Measurements from ENCODE around the gene TRIM44.
A peak's percentile ranks its signal among the peaks of the same experiment; 100 is the strongest.
"Not testable (repeated sequence)": the region's sequence is repeated elsewhere in the genome, so short reads cannot be mapped to it uniquely, and the experiment has no call there.

The TRIM44 gene

GRCh38 chr11:35711173-35711910, 48.8 kb downstream of the TRIM44 start:
- no peak for DNase-seq
- intact Hi-C loops (cut with DNase I), result no loop called here

GRCh38 chr11:35711924-35712323, 49.3 kb downstream of the TRIM44 start:
- intact Hi-C loops (cut with DNase I), result no loop called here
- no peak for DNase-seq

GRCh38 chr11:35712533-35712932, 50.0 kb downstream of the TRIM44 start:
- intact Hi-C loops (cut with DNase I), result no loop called here
- no peak for DNase-seq

- intact Hi-C loops (cut with DNase I), result no loop called here
- peak in 1 of 10 donors; percentile 43 for DNase-seq
Observed at GRCh38 chr11:35714882-35715627, 52.5 kb downstream of the TRIM44 start.

GRCh38 chr11:35715677-35716076, 53.1 kb downstream of the TRIM44 start:
- DNase-seq; intact Hi-C loops (cut with DNase I): not testable (repeated sequence)

- intact Hi-C loops (cut with DNase I), result no loop called here
- no peak for DNase-seq
Observed at GRCh38 chr11:35717043-35717442, 54.5 kb downstream of the TRIM44 start.

GRCh38 chr11:35717520-35717919, 54.9 kb downstream of the TRIM44 start:
- intact Hi-C loops (cut with DNase I), result no loop called here

GRCh38 chr11:35721651-35722282, 59.2 kb downstream of the TRIM44 start:
- DNase-seq, result no peak
- intact Hi-C loops (cut with DNase I), result no loop called here

More at GRCh38 chr11:35717520-35717919, 54.9 kb downstream of the TRIM44 start:
- no peak for DNase-seq

GRCh38 chr11:35722641-35723040, 60.1 kb downstream of the TRIM44 start:
- no peak for DNase-seq
- intact Hi-C loops (cut with DNase I), result no loop called here

- intact Hi-C loops (cut with DNase I), result no loop called here
- no peak for DNase-seq
Observed at GRCh38 chr11:35723493-35723892, 60.9 kb downstream of the TRIM44 start.

GRCh38 chr11:35723913-35724312, 61.3 kb downstream of the TRIM44 start:
- no peak for DNase-seq
- intact Hi-C loops (cut with DNase I), result no loop called here

- intact Hi-C loops (cut with DNase I), result no loop called here
- DNase-seq, result no peak
Observed at GRCh38 chr11:35725885-35726284, 63.3 kb downstream of the TRIM44 start.

GRCh38 chr11:35727140-35727539, 64.6 kb downstream of the TRIM44 start:
- intact Hi-C loops (cut with DNase I), result no loop called here
- no peak for DNase-seq

- intact Hi-C loops (cut with DNase I), result no loop called here
Observed at GRCh38 chr11:35730254-35730653, 67.7 kb downstream of the TRIM44 start.

GRCh38 chr11:35734669-35735410, 72.3 kb downstream of the TRIM44 start:
- intact Hi-C loops (cut with DNase I), result no loop called here
- no peak for DNase-seq

More at GRCh38 chr11:35730254-35730653, 67.7 kb downstream of the TRIM44 start:
- no peak for DNase-seq

- no peak for DNase-seq
- intact Hi-C loops (cut with DNase I), result no loop called here
Observed at GRCh38 chr11:35735411-35735810, 72.8 kb downstream of the TRIM44 start.

- no peak for DNase-seq
- intact Hi-C loops (cut with DNase I), result no loop called here
Observed at GRCh38 chr11:35735903-35736302, 73.3 kb downstream of the TRIM44 start.

GRCh38 chr11:35736952-35737351, 74.4 kb downstream of the TRIM44 start:
- intact Hi-C loops (cut with DNase I), result no loop called here

GRCh38 chr11:35740061-35740799, 77.7 kb downstream of the TRIM44 start:
- intact Hi-C loops (cut with DNase I), result loop anchor here (10.0 kb wide), 1 partner anchor 55 kb away; no protein-coding TSS in a partner anchor
- DNase-seq, result no peak

More at GRCh38 chr11:35736952-35737351, 74.4 kb downstream of the TRIM44 start:
- DNase-seq, result no peak

Measured in posterior cingulate gyrus (tissue), 11 donors.